Measurements from ENCODE around the gene RAB35. TPM values are rescaled to one million over a fixed set of nuclear protein-coding genes. Genes with fewer than 3 reads are reported as not detected.

The RAB35 gene
- total RNA-seq, 3 donors from 2014 or later (not counting 1 experiment from before 2014, with no cell fraction given) = 65.0 to 85.9 (median 81.2) TPM

DNA sequence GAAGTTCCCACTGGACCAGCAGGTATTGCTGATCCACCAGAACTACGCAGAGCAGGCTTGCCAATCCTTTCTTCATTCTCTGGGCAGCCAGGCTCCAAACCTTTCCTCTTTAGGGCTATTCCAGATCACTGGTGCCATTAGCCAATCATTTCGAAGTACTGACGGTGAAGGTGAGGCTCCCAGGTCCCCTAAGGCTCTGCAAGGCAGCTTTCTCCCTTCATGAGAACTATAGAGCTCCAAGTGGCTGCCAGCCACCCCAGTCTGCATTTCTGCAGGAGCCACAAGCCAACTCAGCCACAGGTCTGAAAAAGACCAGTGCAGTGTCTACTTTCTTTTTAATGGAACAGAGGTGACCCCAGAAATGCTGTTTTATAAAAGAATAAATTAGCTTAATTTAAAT lies 48.7 kb downstream of the RAB35 start:
- Histone ChIP-seq H3K27me3 (ENCODE audit: control insufficient read depth, insufficient read depth, low read length) (no peaks in the 10 kb centered on the region), H3K36me3 (ENCODE audit: control insufficient read depth, insufficient read depth, low read length) (peaks cover 22% of the 10 kb centered on the region), H3K4me1 (ENCODE audit: control insufficient read depth, insufficient read depth, low read length) (no peaks in the 10 kb centered on the region), H3K4me3 (ENCODE audit: low read length) (no peak overlapping the region), H3K27ac (ENCODE audit: low read length) (no peak overlapping the region), H3K9me3 (ENCODE audit: control insufficient read depth, insufficient read depth, low read length) (no peaks in the 10 kb centered on the region)
- Mint-ChIP-seq H3K4me1 (no peaks in the 10 kb centered on the region), H3K27me3 (ENCODE audit: low read depth in 2 of 2) (no peaks in the 10 kb centered on the region), H3K36me3 (no peaks in the 10 kb centered on the region), H3K27ac (no peak overlapping the region), H3K9me3 (no peaks in the 10 kb centered on the region), H3K4me3 (no peak overlapping the region)
- intact Hi-C loops (cut with micrococcal nuclease) = no loop called here
- no peak for ATAC-seq
- TF ChIP-seq, protein P1, sequence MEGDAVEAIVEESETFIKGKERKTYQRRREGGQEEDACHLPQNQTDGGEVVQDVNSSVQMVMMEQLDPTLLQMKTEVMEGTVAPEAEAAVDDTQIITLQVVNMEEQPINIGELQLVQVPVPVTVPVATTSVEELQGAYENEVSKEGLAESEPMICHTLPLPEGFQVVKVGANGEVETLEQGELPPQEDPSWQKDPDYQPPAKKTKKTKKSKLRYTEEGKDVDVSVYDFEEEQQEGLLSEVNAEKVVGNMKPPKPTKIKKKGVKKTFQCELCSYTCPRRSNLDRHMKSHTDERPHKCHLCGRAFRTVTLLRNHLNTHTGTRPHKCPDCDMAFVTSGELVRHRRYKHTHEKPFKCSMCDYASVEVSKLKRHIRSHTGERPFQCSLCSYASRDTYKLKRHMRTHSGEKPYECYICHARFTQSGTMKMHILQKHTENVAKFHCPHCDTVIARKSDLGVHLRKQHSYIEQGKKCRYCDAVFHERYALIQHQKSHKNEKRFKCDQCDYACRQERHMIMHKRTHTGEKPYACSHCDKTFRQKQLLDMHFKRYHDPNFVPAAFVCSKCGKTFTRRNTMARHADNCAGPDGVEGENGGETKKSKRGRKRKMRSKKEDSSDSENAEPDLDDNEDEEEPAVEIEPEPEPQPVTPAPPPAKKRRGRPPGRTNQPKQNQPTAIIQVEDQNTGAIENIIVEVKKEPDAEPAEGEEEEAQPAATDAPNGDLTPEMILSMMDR (IDR thresholded peaks at IDR 0.05) = no peak
- no peak for DNase-seq
- 96% methylated on average over 3 of the region's 3 CpGs for WGBS (ENCODE audit: insufficient coverage)

DNA sequence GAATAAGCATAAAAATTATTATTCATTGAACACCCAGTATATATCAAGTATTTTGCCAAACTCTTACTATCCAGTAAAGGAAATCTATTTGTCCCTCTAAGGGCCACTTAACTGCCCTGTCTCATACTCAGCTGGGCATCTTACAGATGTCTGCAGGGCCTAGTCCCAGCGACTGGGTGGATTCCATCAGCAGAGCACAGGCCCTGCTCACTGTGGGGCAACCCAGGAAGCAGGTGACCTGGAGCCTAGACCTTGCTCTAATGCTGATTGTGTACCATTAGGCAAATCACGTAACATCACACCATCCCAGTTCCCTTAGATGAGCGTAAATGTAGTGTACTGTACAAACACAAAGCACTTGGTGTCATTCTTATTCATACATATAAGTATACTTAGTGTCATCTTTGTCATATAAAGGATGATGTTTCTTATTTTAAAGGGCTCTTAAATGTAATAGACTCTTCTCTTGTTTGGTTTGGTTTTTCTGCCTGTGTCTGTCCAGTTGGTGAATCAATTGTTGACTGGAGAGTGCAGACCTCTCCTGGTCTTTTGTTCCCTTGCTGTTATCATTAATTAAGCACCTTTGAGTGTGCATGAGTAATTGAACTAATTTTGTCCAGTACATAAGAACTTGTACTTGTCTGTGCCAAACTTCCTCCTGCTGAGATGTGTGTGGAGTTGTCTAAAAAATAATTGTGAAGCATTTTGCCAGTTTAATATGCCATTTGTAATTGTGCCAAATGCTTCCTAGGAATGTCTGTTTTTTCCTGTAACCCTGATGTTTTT lies 49.3 kb downstream of the RAB35 start:
- intact Hi-C loops (cut with micrococcal nuclease) = no loop called here
- H3K27ac Mint-ChIP-seq = no peak overlapping the region
- TF ChIP-seq, protein P1 (IDR thresholded peaks at IDR 0.05) = no peak

DNA sequence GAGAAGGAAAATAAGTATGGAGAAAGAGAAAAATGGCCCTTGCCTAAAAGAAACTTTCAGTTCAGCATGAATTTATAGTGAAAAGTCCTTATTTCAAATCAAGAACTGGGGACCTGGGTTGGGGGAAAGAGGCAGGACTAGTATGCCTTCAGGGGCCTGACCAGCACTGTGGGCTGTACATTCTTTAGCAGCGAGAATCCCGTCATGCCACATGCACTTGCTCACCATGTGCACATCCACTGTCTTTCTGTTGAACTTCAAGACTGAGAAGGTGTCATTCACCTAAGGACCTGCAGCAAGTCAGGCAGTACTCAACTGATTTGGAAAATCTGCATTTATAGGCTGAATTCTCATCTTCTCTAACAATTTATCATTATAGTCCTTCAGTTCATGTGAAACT lies 50.2 kb downstream of the RAB35 start:
- H3K36me3 Mint-ChIP-seq = no peaks in the 10 kb centered on the region
- Histone ChIP-seq H3K4me3 (ENCODE audit: low read length) (no peak overlapping the region), H3K9me3 (ENCODE audit: control insufficient read depth, insufficient read depth, low read length) (no peaks in the 10 kb centered on the region), H3K36me3 (ENCODE audit: control insufficient read depth, insufficient read depth, low read length) (peaks cover 11% of the 10 kb centered on the region), H3K27ac (ENCODE audit: low read length) (no peak overlapping the region), H3K4me1 (ENCODE audit: control insufficient read depth, insufficient read depth, low read length) (no peaks in the 10 kb centered on the region), H3K27me3 (ENCODE audit: control insufficient read depth, insufficient read depth, low read length) (no peaks in the 10 kb centered on the region)
- 95% methylated on average over 2 of the region's 2 CpGs for WGBS (ENCODE audit: insufficient coverage)
- no peaks in the 10 kb centered on the region for H3K27me3 Mint-ChIP-seq (ENCODE audit: low read depth in 2 of 2)
- TF ChIP-seq, protein P1 (IDR thresholded peaks at IDR 0.05) = no peak
- DNase-seq (no peak), ATAC-seq (no peak)
- no peaks in the 10 kb centered on the region for H3K9me3 Mint-ChIP-seq
- intact Hi-C loops (cut with micrococcal nuclease) = no loop called here
- no peak overlapping the region for H3K4me3 Mint-ChIP-seq
- no peak overlapping the region for H3K27ac Mint-ChIP-seq
- H3K4me1 Mint-ChIP-seq = no peaks in the 10 kb centered on the region

More for the DNA sequence above, 49.3 kb downstream of the RAB35 start:
- H3K4me3 Mint-ChIP-seq = no peak overlapping the region
- WGBS (ENCODE audit: insufficient coverage) = 97% methylated on average over 2 of the region's 3 CpGs
- no peaks in the 10 kb centered on the region for H3K9me3 Mint-ChIP-seq
- Histone ChIP-seq H3K4me1 (ENCODE audit: control insufficient read depth, insufficient read depth, low read length) (no peaks in the 10 kb centered on the region), H3K9me3 (ENCODE audit: control insufficient read depth, insufficient read depth, low read length) (no peaks in the 10 kb centered on the region), H3K27me3 (ENCODE audit: control insufficient read depth, insufficient read depth, low read length) (no peaks in the 10 kb centered on the region), H3K4me3 (ENCODE audit: low read length) (no peak overlapping the region), H3K27ac (ENCODE audit: low read length) (no peak overlapping the region), H3K36me3 (ENCODE audit: control insufficient read depth, insufficient read depth, low read length) (peaks cover 17% of the 10 kb centered on the region)
- H3K36me3 Mint-ChIP-seq = no peaks in the 10 kb centered on the region
- ATAC-seq (peak in 1 of 3 donors; percentile 37), DNase-seq (no peak)
- H3K4me1 Mint-ChIP-seq = no peaks in the 10 kb centered on the region
- H3K27me3 Mint-ChIP-seq (ENCODE audit: low read depth in 2 of 2) = no peaks in the 10 kb centered on the region

DNA sequence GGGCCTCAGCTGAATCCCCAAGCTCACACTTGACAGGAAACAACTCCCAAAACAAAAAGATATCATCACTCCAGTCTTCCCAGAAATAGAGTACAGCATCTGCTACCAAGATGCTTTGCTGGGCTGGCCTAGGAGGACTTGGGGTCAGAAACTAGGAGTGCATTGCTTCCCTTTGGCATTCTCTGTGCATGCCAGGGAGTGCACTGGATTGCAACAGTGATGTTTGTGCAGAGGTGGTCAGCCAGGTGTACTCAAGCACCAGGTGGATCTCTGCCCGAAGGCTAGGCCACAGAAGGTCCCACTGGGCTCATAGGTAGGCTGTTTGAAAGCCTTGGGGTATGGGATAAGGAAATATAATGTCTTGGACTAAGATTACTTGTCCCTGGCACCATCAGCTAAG lies 51.1 kb downstream of the RAB35 start:
- Histone ChIP-seq H3K9me3 (ENCODE audit: control insufficient read depth, insufficient read depth, low read length) (no peaks in the 10 kb centered on the region), H3K4me3 (ENCODE audit: low read length) (no peak overlapping the region), H3K36me3 (ENCODE audit: control insufficient read depth, insufficient read depth, low read length) (peaks cover 11% of the 10 kb centered on the region), H3K27me3 (ENCODE audit: control insufficient read depth, insufficient read depth, low read length) (no peaks in the 10 kb centered on the region), H3K27ac (ENCODE audit: low read length) (no peak overlapping the region), H3K4me1 (ENCODE audit: control insufficient read depth, insufficient read depth, low read length) (no peaks in the 10 kb centered on the region)
- 91% methylated on average over 1 of the region's 1 CpG for WGBS (ENCODE audit: insufficient coverage)
- intact Hi-C loops (cut with micrococcal nuclease) = no loop called here
- ATAC-seq (no peak), DNase-seq (no peak)
- Mint-ChIP-seq H3K27ac (no peak overlapping the region), H3K9me3 (no peaks in the 10 kb centered on the region), H3K27me3 (ENCODE audit: low read depth in 2 of 2) (no peaks in the 10 kb centered on the region), H3K4me3 (no peak overlapping the region), H3K36me3 (no peaks in the 10 kb centered on the region), H3K4me1 (no peaks in the 10 kb centered on the region)
- TF ChIP-seq, protein P1 (IDR thresholded peaks at IDR 0.05) = no peak

All from natural killer cell (primary cell).